Activated T-cell treated with anti-CD3 and anti-CD28 coated beads for 1 hour (primary cell): ENCODE measurements around the gene BANP.
"Not testable (repeated sequence)": the region's sequence is repeated elsewhere in the genome, so short reads cannot be mapped to it uniquely, and the experiment has no call there.

Source experiments
- DNase-seq: peaks from one replicate; pipeline ENCODE4 v3.0.0-alpha.2; 2020; ENCODE audit warnings: low read depth

The BANP gene

GRCh38 chr16:87950765-87951551, at the start of gene BANP:
Gene BANP, plus strand, starts transcription at chr16:87951434. Its CDS starts 23,682 bp downstream, at chr16:87975116.
- peak; percentile 91 for DNase-seq

GRCh38 chr16:87904963-87905362, 46.3 kb upstream of the BANP start:
- DNase-seq = not testable (repeated sequence)

- DNase-seq = not testable (repeated sequence)
Observed at GRCh38 chr16:87905521-87905920, 45.7 kb upstream of the BANP start.

GRCh38 chr16:87908101-87908500, 43.1 kb upstream of the BANP start:
- DNase-seq = not testable (repeated sequence)

- DNase-seq = peak; percentile 78
Observed at GRCh38 chr16:87909203-87909935, 41.9 kb upstream of the BANP start.

GRCh38 chr16:87911106-87911763, 40.0 kb upstream of the BANP start:
- not testable (repeated sequence) for DNase-seq

GRCh38 chr16:87912691-87913090, 38.5 kb upstream of the BANP start:
- DNase-seq = not testable (repeated sequence)

- DNase-seq = not testable (repeated sequence)
Observed at GRCh38 chr16:87914021-87914725, 37.1 kb upstream of the BANP start.

GRCh38 chr16:87914812-87915211, 36.4 kb upstream of the BANP start:
- no peak for DNase-seq

GRCh38 chr16:87917503-87917902, 33.7 kb upstream of the BANP start:
- no peak for DNase-seq

GRCh38 chr16:87918338-87918737, 32.9 kb upstream of the BANP start:
- no peak for DNase-seq

- DNase-seq = no peak
Observed at GRCh38 chr16:87918866-87919680, 32.2 kb upstream of the BANP start.

GRCh38 chr16:87919681-87919994, 31.6 kb upstream of the BANP start:
- no peak for DNase-seq

- DNase-seq = no peak
Observed at GRCh38 chr16:87921236-87921773, 29.9 kb upstream of the BANP start.

GRCh38 chr16:87922250-87922871, 28.9 kb upstream of the BANP start:
- no peak for DNase-seq

- DNase-seq = no peak
Observed at GRCh38 chr16:87924041-87924810, 27.0 kb upstream of the BANP start.

GRCh38 chr16:87924811-87925670, 26.2 kb upstream of the BANP start:
- no peak for DNase-seq

- DNase-seq = no peak
Observed at GRCh38 chr16:87926246-87927194, 24.7 kb upstream of the BANP start.
